ENCODE results near the gene SSX4B.

DNA sequence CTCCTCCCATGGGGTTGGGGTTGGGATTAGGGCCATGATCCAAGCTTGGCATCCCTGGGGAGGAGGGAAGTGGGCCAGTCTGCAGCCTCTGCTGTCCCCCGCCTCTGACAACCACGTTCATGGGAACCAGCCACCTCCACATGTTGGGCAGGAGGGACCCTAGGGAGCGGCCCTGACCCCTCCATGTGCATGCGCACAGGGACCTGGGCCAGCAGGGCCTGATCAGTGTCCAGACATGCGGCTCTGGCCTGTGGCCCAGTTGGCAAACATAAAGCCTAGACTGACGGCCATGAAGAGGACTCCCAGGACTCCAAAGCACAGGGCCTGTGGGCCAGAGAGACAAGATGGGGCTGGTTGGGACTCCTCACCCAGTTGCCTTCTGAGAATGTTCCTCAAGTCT lies 47.0 kb upstream of the SSX4B start:
- no peak for TF ChIP-seq POLR2AphosphoS5 (IDR thresholded peaks at IDR 0.05)
- TF ChIP-seq, protein P1, sequence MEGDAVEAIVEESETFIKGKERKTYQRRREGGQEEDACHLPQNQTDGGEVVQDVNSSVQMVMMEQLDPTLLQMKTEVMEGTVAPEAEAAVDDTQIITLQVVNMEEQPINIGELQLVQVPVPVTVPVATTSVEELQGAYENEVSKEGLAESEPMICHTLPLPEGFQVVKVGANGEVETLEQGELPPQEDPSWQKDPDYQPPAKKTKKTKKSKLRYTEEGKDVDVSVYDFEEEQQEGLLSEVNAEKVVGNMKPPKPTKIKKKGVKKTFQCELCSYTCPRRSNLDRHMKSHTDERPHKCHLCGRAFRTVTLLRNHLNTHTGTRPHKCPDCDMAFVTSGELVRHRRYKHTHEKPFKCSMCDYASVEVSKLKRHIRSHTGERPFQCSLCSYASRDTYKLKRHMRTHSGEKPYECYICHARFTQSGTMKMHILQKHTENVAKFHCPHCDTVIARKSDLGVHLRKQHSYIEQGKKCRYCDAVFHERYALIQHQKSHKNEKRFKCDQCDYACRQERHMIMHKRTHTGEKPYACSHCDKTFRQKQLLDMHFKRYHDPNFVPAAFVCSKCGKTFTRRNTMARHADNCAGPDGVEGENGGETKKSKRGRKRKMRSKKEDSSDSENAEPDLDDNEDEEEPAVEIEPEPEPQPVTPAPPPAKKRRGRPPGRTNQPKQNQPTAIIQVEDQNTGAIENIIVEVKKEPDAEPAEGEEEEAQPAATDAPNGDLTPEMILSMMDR (IDR thresholded peaks at IDR 0.05) = no peak

Data from gastroesophageal sphincter (tissue), 3 donors.